ENCODE data around the gene CELA2B. TPM values are rescaled to one million over a fixed set of nuclear protein-coding genes. Genes with fewer than 3 reads are reported as not detected.
"Not testable (repeated sequence)": the region's sequence is repeated elsewhere in the genome, so short reads cannot be mapped to it uniquely, and the experiment has no call there.

CELA2B gene
- total RNA-seq, 3 donors from 2014 or later: not detected

GRCh38 chr1:15472587-15472986 lies 3.3 kb upstream of the CELA2B start:
- no peaks in the 10 kb centered on the region for H3K36me3 ChIP-seq
- intact Hi-C loops (cut with DNase I; ENCODE audit: low total_unique reads): no loop called here
- H3K27ac ChIP-seq: no peak overlapping the region
- no peaks in the 10 kb centered on the region for H3K4me1 ChIP-seq
- H3K9me3 ChIP-seq: no peaks in the 10 kb centered on the region
- H3K4me3 ChIP-seq: no peak overlapping the region
- TF ChIP-seq CTCF (IDR thresholded peaks at IDR 0.05) (no peak), POLR2A (IDR thresholded peaks at IDR 0.05) (no peak), POLR2AphosphoS5 (IDR thresholded peaks at IDR 0.05) (no peak)
- DNase-seq (ENCODE audit: low spot score in 2 of 2): no peak
- no peaks in the 10 kb centered on the region for H3K27me3 ChIP-seq

- no peak for TF ChIP-seq POLR2A (IDR thresholded peaks at IDR 0.05)
- no peak for TF ChIP-seq POLR2AphosphoS5 (IDR thresholded peaks at IDR 0.05)
- TF ChIP-seq CTCF (IDR thresholded peaks at IDR 0.05): no peak
- no peaks in the 10 kb centered on the region for H3K36me3 ChIP-seq
- intact Hi-C loops (cut with DNase I; ENCODE audit: low total_unique reads): no loop called here
- no peaks in the 10 kb centered on the region for H3K9me3 ChIP-seq
- H3K4me3 ChIP-seq: no peak overlapping the region
- no peaks in the 10 kb centered on the region for H3K4me1 ChIP-seq
- no peak for DNase-seq (ENCODE audit: low spot score in 2 of 2)
- H3K27ac ChIP-seq: no peak overlapping the region
- H3K27me3 ChIP-seq: no peaks in the 10 kb centered on the region
These were observed 1.0 kb downstream of the CELA2B start for GRCh38 chr1:15476927-15477326.

- DNase-seq (ENCODE audit: low spot score in 2 of 2): no peak
- Histone ChIP-seq H3K36me3 (no peaks in the 10 kb centered on the region), H3K4me1 (no peaks in the 10 kb centered on the region), H3K4me3 (no peak overlapping the region), H3K27me3 (no peaks in the 10 kb centered on the region), H3K9me3 (no peaks in the 10 kb centered on the region), H3K27ac (no peak overlapping the region)
- intact Hi-C loops (cut with DNase I; ENCODE audit: low total_unique reads): no loop called here
- no peak for TF ChIP-seq POLR2AphosphoS5 (IDR thresholded peaks at IDR 0.05)
- TF ChIP-seq CTCF (IDR thresholded peaks at IDR 0.05): no peak
- TF ChIP-seq POLR2A (IDR thresholded peaks at IDR 0.05): no peak
These were observed 1.8 kb downstream of the CELA2B start for GRCh38 chr1:15477646-15478212.

GRCh38 chr1:15479654-15480347 lies 3.9 kb downstream of the CELA2B start:
- DNase-seq (ENCODE audit: low spot score in 2 of 2): no peak
- Histone ChIP-seq H3K27me3 (no peaks in the 10 kb centered on the region), H3K9me3 (no peaks in the 10 kb centered on the region), H3K4me1 (no peaks in the 10 kb centered on the region), H3K27ac (no peak overlapping the region), H3K4me3 (no peak overlapping the region), H3K36me3 (no peaks in the 10 kb centered on the region)
- no peak for TF ChIP-seq POLR2A (IDR thresholded peaks at IDR 0.05)
- no peak for TF ChIP-seq CTCF (IDR thresholded peaks at IDR 0.05)
- TF ChIP-seq POLR2AphosphoS5 (IDR thresholded peaks at IDR 0.05): no peak
- intact Hi-C loops (cut with DNase I; ENCODE audit: low total_unique reads): no loop called here

GRCh38 chr1:15482455-15482854 lies 6.6 kb downstream of the CELA2B start:
- H3K4me1 ChIP-seq; H3K36me3 ChIP-seq; H3K27ac ChIP-seq; DNase-seq (ENCODE audit: low spot score in 2 of 2); H3K9me3 ChIP-seq; H3K27me3 ChIP-seq; intact Hi-C loops (cut with DNase I; ENCODE audit: low total_unique reads); H3K4me3 ChIP-seq: not testable (repeated sequence)

- H3K4me1 ChIP-seq; H3K27ac ChIP-seq; intact Hi-C loops (cut with DNase I; ENCODE audit: low total_unique reads); H3K4me3 ChIP-seq; DNase-seq (ENCODE audit: low spot score in 2 of 2); H3K9me3 ChIP-seq; H3K36me3 ChIP-seq; H3K27me3 ChIP-seq: not testable (repeated sequence)
These were observed 7.2 kb downstream of the CELA2B start for GRCh38 chr1:15482983-15483543.

Measured in breast epithelium (tissue), 4 donors.